GM23338 (cell line): ENCODE results near the gene GLCE.

Experiments
- CREB1 ChIP-seq: fragments of 250-450 bp; sonication (Bioruptor Pico); IDR thresholded peaks from 2 replicates; pipeline ENCODE4 v1.5.0; 2020; ENCODE audit warnings: low read depth, mild to moderate bottlenecking, moderate library complexity
- CTCF ChIP-seq, 2 experiments: fragments of 200-600 bp in 1 of 2; sonication (generic) in 1 of 2; conservative IDR thresholded peaks; 2 replicates each; pipeline versions ENCODE4 v1.5.1 to v1.6.1; 2016 to 2017; ENCODE audit warnings: antibody characterized with exemption in 2 of 2, low read depth in 2 of 2, mild to moderate bottlenecking in 2 of 2, moderate library complexity in 1 of 2

GRCh38 chr15:69217381-69217780 is 56.9 kb downstream of the GLCE start:
- TF ChIP-seq CTCF (conservative IDR thresholded peaks at IDR 0.05; ENCODE audit: low read depth in 2 of 2), result no peak
- no peak for TF ChIP-seq CREB1 (CRISPR knock-in tag)
